Measurements from ENCODE around the gene TRMT10A. TPM values are rescaled to one million over a fixed set of nuclear protein-coding genes. Genes with fewer than 3 reads are reported as not detected.

Gene TRMT10A
- total and polyA plus RNA-seq, 2 of the 13 experiments (the other 11 are each of a cell fraction or from before 2014, with no cell fraction given), result 3.9 to 12.6 TPM

DNA sequence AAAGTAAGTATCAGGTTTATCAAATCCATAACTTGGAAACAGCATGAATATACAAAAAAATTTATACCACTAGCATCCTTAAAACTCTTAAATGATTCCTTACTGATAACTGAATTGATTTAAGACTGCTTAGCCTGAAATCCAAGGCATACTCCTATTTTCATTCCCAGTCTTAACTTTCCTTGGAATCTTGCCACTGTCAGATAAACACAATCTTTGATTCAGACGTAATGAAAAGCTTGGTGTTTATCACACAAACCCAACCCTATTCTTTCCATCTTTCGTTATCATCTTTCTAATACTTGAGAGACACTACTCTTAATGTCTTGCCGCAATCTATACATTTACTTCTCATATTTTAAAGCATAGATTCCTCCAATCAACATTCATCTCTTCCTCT, 33.9 kb downstream of the TRMT10A start (continued):
- no peak for TF ChIP-seq GTF3A (CRISPR knock-in tag; conservative IDR thresholded peaks at IDR 0.05)
- TF ChIP-seq EED (CRISPR knock-in tag; IDR thresholded peaks at IDR 0.05), result no peak
- TF ChIP-seq, protein P1, sequence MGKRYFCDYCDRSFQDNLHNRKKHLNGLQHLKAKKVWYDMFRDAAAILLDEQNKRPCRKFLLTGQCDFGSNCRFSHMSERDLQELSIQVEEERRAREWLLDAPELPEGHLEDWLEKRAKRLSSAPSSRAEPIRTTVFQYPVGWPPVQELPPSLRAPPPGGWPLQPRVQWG (CRISPR knock-in tag; IDR thresholded peaks at IDR 0.05; ENCODE audit: borderline replicate concordance, low read depth), result no peak
- TF ChIP-seq KLF11 (CRISPR knock-in tag; IDR thresholded peaks at IDR 0.05), result no peak
- no peak for TF ChIP-seq TAF1 (CRISPR knock-in tag; IDR thresholded peaks at IDR 0.05)
- no peak for TF ChIP-seq KLF12 (CRISPR knock-in tag; IDR thresholded peaks at IDR 0.05; ENCODE audit: borderline replicate concordance)
- TF ChIP-seq, protein P2, sequence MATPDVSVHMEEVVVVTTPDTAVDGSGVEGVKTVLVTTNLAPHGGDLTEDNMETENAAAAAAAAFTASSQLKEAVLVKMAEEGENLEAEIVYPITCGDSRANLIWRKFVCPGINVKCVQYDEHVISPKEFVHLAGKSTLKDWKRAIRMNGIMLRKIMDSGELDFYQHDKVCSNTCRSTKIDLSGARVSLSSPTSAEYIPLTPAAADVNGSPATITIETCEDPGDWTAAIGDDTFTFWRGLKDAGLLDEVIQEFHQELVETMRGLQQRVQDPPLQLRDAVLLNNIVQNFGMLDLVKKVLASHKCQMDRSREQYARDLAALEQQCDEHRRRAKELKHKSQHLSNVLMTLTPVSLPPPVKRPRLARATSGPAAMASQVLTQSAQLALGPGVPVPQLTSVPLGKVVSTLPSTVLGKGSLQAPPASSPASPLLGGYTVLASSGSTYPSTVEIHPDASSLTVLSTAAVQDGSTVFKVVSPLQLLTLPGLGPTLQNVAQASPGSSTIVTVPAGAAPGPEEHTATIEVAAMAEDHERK (CRISPR knock-in tag; IDR thresholded peaks at IDR 0.05; ENCODE audit: low read depth), result no peak
- TF ChIP-seq MXI1 (IDR thresholded peaks at IDR 0.05; ENCODE audit: borderline replicate concordance, low read depth, low read length), result no peak
- no peak for TF ChIP-seq NKX3-1 (CRISPR knock-in tag; IDR thresholded peaks at IDR 0.05)
- TF ChIP-seq PBX3 (CRISPR knock-in tag; IDR thresholded peaks at IDR 0.05; ENCODE audit: borderline replicate concordance), result no peak
- TF ChIP-seq THRA (CRISPR knock-in tag; IDR thresholded peaks at IDR 0.05; ENCODE audit: borderline replicate concordance), result no peak
- no peak for TF ChIP-seq ZNF724P (CRISPR knock-in tag; IDR thresholded peaks at IDR 0.05; ENCODE audit: borderline replicate concordance)

All from HepG2 (cell line).